ENCODE results near the gene CACNA2D2. TPM values are rescaled to one million over a fixed set of nuclear protein-coding genes. Genes with fewer than 3 reads are reported as not detected.

Gene CACNA2D2
- total and polyA plus RNA-seq, 2 experiments from 2014 or later: 0.87 to 1.5 TPM

- H3K4me3 ChIP-seq: no peak overlapping the region
- H3K4me2 ChIP-seq: no peak overlapping the region
- H3K4me1 ChIP-seq (ENCODE audit: insufficient read depth): peaks cover 30% of the 10 kb centered on the region
- no peaks in the 10 kb centered on the region for H3K27me3 ChIP-seq
- H2AFZ ChIP-seq: no peak overlapping the region
- no peak overlapping the region for H3K27ac ChIP-seq
- WGBS (ENCODE audit: low lambda C conversion rate, missing lambda C conversion rate): 93% methylated on average over 3 of the region's 3 CpGs
- no peak for TF ChIP-seq EZH2phosphoT487 (IDR thresholded peaks at IDR 0.05; ENCODE audit: low read depth, severe bottlenecking, unreplicated experiment)
- TF ChIP-seq EZH2 (IDR thresholded peaks at IDR 0.05; ENCODE audit: borderline replicate concordance): no peak
- no peak for TF ChIP-seq CTCF (IDR thresholded peaks at IDR 0.05; ENCODE audit: poor library complexity)
- no peak for DNase-seq (ENCODE audit: low spot score)
- H4K20me1 ChIP-seq (ENCODE audit: insufficient read depth, poor library complexity, severe bottlenecking): no peaks in the 10 kb centered on the region
- no peaks in the 10 kb centered on the region for H3K36me3 ChIP-seq (replicated peaks; ENCODE audit: insufficient read depth, low read depth)
- no peaks in the 10 kb centered on the region for H3K9me2 ChIP-seq (replicated peaks; ENCODE audit: insufficient read depth)
- H3K79me2 ChIP-seq: no peaks in the 10 kb centered on the region
- no peaks in the 10 kb centered on the region for H3K9me3 ChIP-seq (ENCODE audit: low read depth)
These were observed 8.7 kb upstream of the CACNA2D2 start for GRCh38 chr3:50512131-50512530.

GRCh38 chr3:50510325-50510724, 6.9 kb upstream of the CACNA2D2 start:
- 71% methylated on average over 2 of the region's 2 CpGs for WGBS (ENCODE audit: low lambda C conversion rate, missing lambda C conversion rate)
- H3K9me2 ChIP-seq (replicated peaks; ENCODE audit: insufficient read depth): no peaks in the 10 kb centered on the region
- TF ChIP-seq EZH2 (IDR thresholded peaks at IDR 0.05; ENCODE audit: borderline replicate concordance): no peak
- TF ChIP-seq CTCF (IDR thresholded peaks at IDR 0.05; ENCODE audit: poor library complexity): no peak
- TF ChIP-seq EZH2phosphoT487 (IDR thresholded peaks at IDR 0.05; ENCODE audit: low read depth, severe bottlenecking, unreplicated experiment): no peak

GRCh38 chr3:50509715-50510114, 6.3 kb upstream of the CACNA2D2 start:
- H3K4me2 ChIP-seq: no peak overlapping the region
- no peak for DNase-seq (ENCODE audit: low spot score)
- H3K4me3 ChIP-seq: no peak overlapping the region
- no peaks in the 10 kb centered on the region for H3K79me2 ChIP-seq
- TF ChIP-seq EZH2phosphoT487 (IDR thresholded peaks at IDR 0.05; ENCODE audit: low read depth, severe bottlenecking, unreplicated experiment): no peak
- no peak for TF ChIP-seq CTCF (IDR thresholded peaks at IDR 0.05; ENCODE audit: poor library complexity)
- no peak for TF ChIP-seq EZH2 (IDR thresholded peaks at IDR 0.05; ENCODE audit: borderline replicate concordance)
- WGBS (ENCODE audit: low lambda C conversion rate, missing lambda C conversion rate): 71% methylated on average over 5 of the region's 5 CpGs
- H3K4me1 ChIP-seq (ENCODE audit: insufficient read depth): peaks cover 6% of the 10 kb centered on the region
- no peaks in the 10 kb centered on the region for H4K20me1 ChIP-seq (ENCODE audit: insufficient read depth, poor library complexity, severe bottlenecking)
- no peaks in the 10 kb centered on the region for H3K36me3 ChIP-seq (replicated peaks; ENCODE audit: insufficient read depth, low read depth)
- H3K9me2 ChIP-seq (replicated peaks; ENCODE audit: insufficient read depth): no peaks in the 10 kb centered on the region
- no peaks in the 10 kb centered on the region for H3K9me3 ChIP-seq (ENCODE audit: low read depth)
- no peak overlapping the region for H3K27ac ChIP-seq
- H3K27me3 ChIP-seq: peaks cover 6% of the 10 kb centered on the region
- no peak overlapping the region for H2AFZ ChIP-seq

More at GRCh38 chr3:50510325-50510724, 6.9 kb upstream of the CACNA2D2 start:
- Histone ChIP-seq H3K27ac (no peak overlapping the region), H3K79me2 (no peaks in the 10 kb centered on the region), H3K9me3 (ENCODE audit: low read depth) (no peaks in the 10 kb centered on the region), H3K36me3 (replicated peaks; ENCODE audit: insufficient read depth, low read depth) (no peaks in the 10 kb centered on the region), H4K20me1 (ENCODE audit: insufficient read depth, poor library complexity, severe bottlenecking) (no peaks in the 10 kb centered on the region), H2AFZ (no peak overlapping the region), H3K27me3 (peaks cover 2% of the 10 kb centered on the region), H3K4me1 (ENCODE audit: insufficient read depth) (peaks cover 12% of the 10 kb centered on the region), H3K4me2 (no peak overlapping the region), H3K4me3 (no peak overlapping the region)
- no peak for DNase-seq (ENCODE audit: low spot score)

- no peaks in the 10 kb centered on the region for H3K36me3 ChIP-seq (replicated peaks; ENCODE audit: insufficient read depth, low read depth)
- WGBS (ENCODE audit: low lambda C conversion rate, missing lambda C conversion rate): 93% methylated on average over 1 of the region's 1 CpG
- no peak overlapping the region for H3K27ac ChIP-seq
- TF ChIP-seq EZH2phosphoT487 (IDR thresholded peaks at IDR 0.05; ENCODE audit: low read depth, severe bottlenecking, unreplicated experiment) (no peak), EZH2 (IDR thresholded peaks at IDR 0.05; ENCODE audit: borderline replicate concordance) (no peak), CTCF (IDR thresholded peaks at IDR 0.05; ENCODE audit: poor library complexity) (no peak)
- H3K27me3 ChIP-seq: peaks cover 11% of the 10 kb centered on the region
- H3K4me1 ChIP-seq (ENCODE audit: insufficient read depth): no peaks in the 10 kb centered on the region
- H3K79me2 ChIP-seq: no peaks in the 10 kb centered on the region
- no peak overlapping the region for H3K4me3 ChIP-seq
- no peaks in the 10 kb centered on the region for H4K20me1 ChIP-seq (ENCODE audit: insufficient read depth, poor library complexity, severe bottlenecking)
- DNase-seq (ENCODE audit: low spot score): no peak
- H3K9me2 ChIP-seq (replicated peaks; ENCODE audit: insufficient read depth): no peaks in the 10 kb centered on the region
- no peak overlapping the region for H3K4me2 ChIP-seq
- no peaks in the 10 kb centered on the region for H3K9me3 ChIP-seq (ENCODE audit: low read depth)
- H2AFZ ChIP-seq: no peak overlapping the region
These were observed 5.4 kb upstream of the CACNA2D2 start for GRCh38 chr3:50508821-50509220.
